WTC11 (cell line): ENCODE results near the gene NET1. TPM values are rescaled to one million over a fixed set of nuclear protein-coding genes. Genes with fewer than 3 reads are reported as not detected.

Experiments used
- ATAC-seq: fragments of 200-7000 bp; cut with Tn5 transposase; 2 replicates; pipeline ENCODE4 v1.10.0; 2021; ENCODE audit warnings: mild to moderate bottlenecking, moderate library complexity
- CTCF ChIA-PET: fragments of 300-600 bp; sonication (Branson Sonifier 250); formaldehyde crosslinking; loops from one replicate; lab custom pipeline; 2021; ENCODE audit warnings: antibody characterized with exemption; lab: Charles Lee
- POLR2A ChIA-PET: fragments of 350-600 bp; sonication (Branson Sonifier 250); formaldehyde crosslinking; loops from one replicate; lab custom pipeline; 2021; ENCODE audit warnings: antibody characterized with exemption; lab: Charles Lee
- DNase-seq: peaks from one replicate; pipeline ENCODE4 v3.0.0; 2021; ENCODE audit warnings: low spot score
- H3K27ac Mint-ChIP-seq: 2 replicates; pipeline ENCODE4 v1.8.0; 2021; ENCODE audit warnings: mixed read lengths
- H3K27me3 Mint-ChIP-seq: 2 replicates; pipeline ENCODE4 v1.8.0; 2021; ENCODE audit warnings: low read depth, mild to moderate bottlenecking, moderate library complexity, mixed read lengths
- H3K36me3 Mint-ChIP-seq: 2 replicates; pipeline ENCODE4 v1.8.0; 2021; ENCODE audit warnings: mixed read lengths
- H3K4me1 Mint-ChIP-seq: 2 replicates; pipeline ENCODE4 v1.8.0; 2022; ENCODE audit warnings: mixed read lengths
- H3K4me3 Mint-ChIP-seq: 2 replicates; pipeline ENCODE4 v1.8.0; 2021; ENCODE audit warnings: mild to moderate bottlenecking, moderate library complexity, mixed read lengths
- H3K9me3 Mint-ChIP-seq: 2 replicates; pipeline ENCODE4 v1.8.0; 2021; ENCODE audit warnings: mixed read lengths
- ELF4 ChIP-seq: sonication (generic); formaldehyde crosslinking; IDR thresholded peaks from 2 replicates; pipeline ENCODE4 v1.8.1; 2022; ENCODE audit warnings: low read depth, mild to moderate bottlenecking, moderate library complexity, missing genetic modification reagents
- HMGA2 ChIP-seq: fragments of 250-450 bp; sonication (Bioruptor Pico); IDR thresholded peaks from 2 replicates; pipeline ENCODE4 v1.4.0; 2021; ENCODE audit warnings: mild to moderate bottlenecking, moderate library complexity
- NFATC4 ChIP-seq: fragments of 250-450 bp; sonication (Bioruptor Pico); IDR thresholded peaks from 2 replicates; pipeline ENCODE4 v1.9.0; 2021; ENCODE audit warnings: mild to moderate bottlenecking
- NR2C2 ChIP-seq: sonication (generic); formaldehyde crosslinking; IDR thresholded peaks from 2 replicates; pipeline ENCODE4 v1.8.0; 2022; ENCODE audit warnings: mild to moderate bottlenecking, missing genetic modification reagents
- RORB ChIP-seq: fragments of 250-450 bp; sonication (Bioruptor Pico); IDR thresholded peaks from 2 replicates; pipeline ENCODE4 v1.9.0; 2021; ENCODE audit warnings: mild to moderate bottlenecking
- ZNF121 ChIP-seq: sonication (generic); formaldehyde crosslinking; IDR thresholded peaks from 2 replicates; pipeline ENCODE4 v1.8.0; 2023; ENCODE audit warnings: missing genetic modification reagents
- ZNF317 ChIP-seq: sonication (generic); formaldehyde crosslinking; IDR thresholded peaks from 2 replicates; pipeline ENCODE4 v1.8.1; 2023; ENCODE audit warnings: low read depth, mild to moderate bottlenecking, moderate library complexity, missing genetic modification reagents, borderline replicate concordance
- total RNA-seq: library from RNA; stranded (reverse); gene quantifications from 3 replicates; pipeline ENCODE4 v1.2.3, GENCODE V29; 2021
- TF ChIP-seq, protein P1 (sequence below): sonication (generic); formaldehyde crosslinking; conservative IDR thresholded peaks from 2 replicates; pipeline ENCODE4 v1.8.1; 2022; ENCODE audit warnings: mild to moderate bottlenecking, missing genetic modification reagents
- TF ChIP-seq, protein P2 (sequence below): sonication (generic); formaldehyde crosslinking; IDR thresholded peaks from 2 replicates; pipeline ENCODE4 v1.8.1; 2022; ENCODE audit warnings: mild to moderate bottlenecking, missing genetic modification reagents, moderate library complexity, borderline replicate concordance
- TF ChIP-seq, protein P3 (sequence below): sonication (generic); formaldehyde crosslinking; IDR thresholded peaks from 2 replicates; pipeline ENCODE4 v1.8.0; 2023; ENCODE audit warnings: missing genetic modification reagents
- TF ChIP-seq, protein P4 (sequence below): fragments of 250-450 bp; sonication (Bioruptor Pico); IDR thresholded peaks from 2 replicates; pipeline ENCODE4 v2.1.2; 2022; ENCODE audit warnings: mild to moderate bottlenecking, moderate library complexity
- TF ChIP-seq, protein P5 (sequence below): sonication (generic); formaldehyde crosslinking; IDR thresholded peaks from 2 replicates; pipeline ENCODE4 v1.8.0; 2022; ENCODE audit warnings: mild to moderate bottlenecking, missing genetic modification reagents
- TF ChIP-seq, protein P6 (sequence below): sonication (generic); formaldehyde crosslinking; conservative IDR thresholded peaks from 2 replicates; pipeline ENCODE4 v1.8.1; 2023; ENCODE audit warnings: mild to moderate bottlenecking, low read depth, missing genetic modification reagents, moderate library complexity
- TF ChIP-seq, protein P7 (sequence below): sonication (generic); formaldehyde crosslinking; IDR thresholded peaks from 2 replicates; pipeline ENCODE4 v1.8.0; 2022; ENCODE audit warnings: mild to moderate bottlenecking, missing genetic modification reagents
- TF ChIP-seq, protein P8 (sequence below): fragments of 250-450 bp; sonication (Bioruptor Pico); IDR thresholded peaks from 2 replicates; pipeline ENCODE4 v1.9.0; 2021; ENCODE audit warnings: mild to moderate bottlenecking

Gene NET1
- total RNA-seq, 1 experiment from 2014 or later: 85.4 TPM

DNA sequence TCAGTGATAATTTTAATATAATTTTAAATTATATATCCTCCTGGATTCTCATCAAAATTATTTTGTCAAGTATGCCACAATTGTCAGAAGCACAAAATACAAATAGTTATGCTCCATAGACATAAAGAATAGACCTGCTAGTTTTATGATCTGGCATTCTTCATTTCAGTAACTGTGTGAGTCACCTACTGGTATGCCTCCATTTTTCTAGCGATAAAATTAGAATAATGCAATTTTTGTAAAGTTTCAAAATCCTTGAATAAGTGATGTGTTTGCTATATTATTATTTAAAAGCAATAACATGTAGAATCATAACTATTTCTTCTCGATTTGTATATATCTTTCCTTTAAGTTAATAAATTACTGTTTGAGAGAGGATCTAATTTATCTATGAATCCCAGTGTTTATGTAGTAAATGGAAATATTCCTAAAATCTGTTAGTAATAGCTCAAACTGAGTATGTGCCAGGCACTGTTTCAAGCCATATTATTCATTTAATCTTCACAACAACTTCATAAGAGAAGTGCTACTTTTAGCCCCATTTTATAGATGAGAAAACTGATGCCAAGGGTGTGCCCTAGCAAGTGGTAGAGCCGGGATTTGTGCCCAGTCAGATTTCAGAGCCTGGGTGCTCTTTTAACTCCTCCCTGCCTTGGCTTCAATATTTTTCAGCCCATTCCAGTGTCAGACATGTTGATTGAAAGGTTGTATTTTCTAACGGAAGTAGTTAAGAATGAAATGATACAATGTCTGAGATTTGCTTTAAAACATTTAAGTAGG is 38.4 kb downstream of the NET1 start:
- ChIA-PET CTCF (no interaction called here), POLR2A (no interaction called here)
- Mint-ChIP-seq H3K36me3 (peaks cover 43% of the 10 kb centered on the region), H3K4me1 (peaks cover 36% of the 10 kb centered on the region), H3K4me3 (no peak overlapping the region), H3K9me3 (no peaks in the 10 kb centered on the region), H3K27ac (peak overlapping the region; percentile 53; the same call in 1 of the 2 replicates), H3K27me3 (no peaks in the 10 kb centered on the region)
- no peak for TF ChIP-seq NR2C2 (CRISPR knock-in tag)
- DNase-seq (no peak), ATAC-seq (no peak)

DNA sequence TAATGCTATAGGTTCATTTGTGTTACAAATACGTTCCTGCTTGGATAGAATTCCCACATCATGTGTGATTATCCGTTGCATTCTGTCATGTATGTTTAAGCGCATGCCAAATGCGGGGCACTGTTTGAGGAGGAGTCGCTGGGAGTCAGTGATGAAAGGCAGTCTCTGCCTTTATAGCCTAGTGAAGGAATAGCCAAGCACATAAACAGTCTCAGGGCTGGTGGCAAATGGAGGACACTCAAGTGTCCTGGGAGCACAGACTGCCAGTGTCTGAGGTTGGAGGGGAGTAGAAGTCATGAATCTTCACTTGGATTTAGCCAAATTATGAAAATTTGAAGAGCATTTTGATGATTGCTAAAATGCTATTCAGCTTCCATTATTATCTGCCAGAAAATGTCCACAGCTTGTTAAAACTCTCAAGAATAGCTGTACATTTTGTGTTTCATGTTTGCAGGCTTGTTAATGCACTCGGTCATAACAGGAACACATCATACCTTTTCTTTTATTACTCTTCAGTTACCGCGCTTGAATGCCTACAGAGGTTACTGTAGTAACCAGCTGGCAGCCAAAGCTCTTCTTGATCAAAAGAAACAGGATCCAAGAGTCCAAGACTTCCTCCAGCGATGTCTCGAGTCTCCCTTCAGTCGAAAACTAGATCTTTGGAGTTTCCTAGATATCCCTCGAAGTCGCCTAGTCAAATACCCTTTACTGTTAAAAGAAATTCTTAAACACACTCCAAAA is 41.6 kb downstream of the NET1 start:
- DNase-seq: no peak
- TF ChIP-seq, protein P1, sequence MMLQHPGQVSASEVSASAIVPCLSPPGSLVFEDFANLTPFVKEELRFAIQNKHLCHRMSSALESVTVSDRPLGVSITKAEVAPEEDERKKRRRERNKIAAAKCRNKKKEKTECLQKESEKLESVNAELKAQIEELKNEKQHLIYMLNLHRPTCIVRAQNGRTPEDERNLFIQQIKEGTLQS: no peak
- no peak for TF ChIP-seq HMGA2
- no peak for TF ChIP-seq NFATC4 (CRISPR knock-in tag)
- no peak for TF ChIP-seq RORB
- TF ChIP-seq, protein P2, sequence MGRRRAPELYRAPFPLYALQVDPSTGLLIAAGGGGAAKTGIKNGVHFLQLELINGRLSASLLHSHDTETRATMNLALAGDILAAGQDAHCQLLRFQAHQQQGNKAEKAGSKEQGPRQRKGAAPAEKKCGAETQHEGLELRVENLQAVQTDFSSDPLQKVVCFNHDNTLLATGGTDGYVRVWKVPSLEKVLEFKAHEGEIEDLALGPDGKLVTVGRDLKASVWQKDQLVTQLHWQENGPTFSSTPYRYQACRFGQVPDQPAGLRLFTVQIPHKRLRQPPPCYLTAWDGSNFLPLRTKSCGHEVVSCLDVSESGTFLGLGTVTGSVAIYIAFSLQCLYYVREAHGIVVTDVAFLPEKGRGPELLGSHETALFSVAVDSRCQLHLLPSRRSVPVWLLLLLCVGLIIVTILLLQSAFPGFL (CRISPR knock-in tag): no peak
- TF ChIP-seq, protein P3, sequence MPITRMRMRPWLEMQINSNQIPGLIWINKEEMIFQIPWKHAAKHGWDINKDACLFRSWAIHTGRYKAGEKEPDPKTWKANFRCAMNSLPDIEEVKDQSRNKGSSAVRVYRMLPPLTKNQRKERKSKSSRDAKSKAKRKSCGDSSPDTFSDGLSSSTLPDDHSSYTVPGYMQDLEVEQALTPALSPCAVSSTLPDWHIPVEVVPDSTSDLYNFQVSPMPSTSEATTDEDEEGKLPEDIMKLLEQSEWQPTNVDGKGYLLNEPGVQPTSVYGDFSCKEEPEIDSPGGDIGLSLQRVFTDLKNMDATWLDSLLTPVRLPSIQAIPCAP (CRISPR knock-in tag): no peak
- TF ChIP-seq, protein P4, sequence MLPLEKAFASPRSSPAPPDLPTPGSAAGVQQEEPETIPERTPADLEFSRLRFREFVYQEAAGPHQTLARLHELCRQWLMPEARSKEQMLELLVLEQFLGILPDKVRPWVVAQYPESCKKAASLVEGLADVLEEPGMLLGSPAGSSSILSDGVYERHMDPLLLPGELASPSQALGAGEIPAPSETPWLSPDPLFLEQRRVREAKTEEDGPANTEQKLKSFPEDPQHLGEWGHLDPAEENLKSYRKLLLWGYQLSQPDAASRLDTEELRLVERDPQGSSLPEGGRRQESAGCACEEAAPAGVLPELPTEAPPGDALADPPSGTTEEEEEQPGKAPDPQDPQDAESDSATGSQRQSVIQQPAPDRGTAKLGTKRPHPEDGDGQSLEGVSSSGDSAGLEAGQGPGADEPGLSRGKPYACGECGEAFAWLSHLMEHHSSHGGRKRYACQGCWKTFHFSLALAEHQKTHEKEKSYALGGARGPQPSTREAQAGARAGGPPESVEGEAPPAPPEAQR (CRISPR knock-in tag): no peak
- TF ChIP-seq, protein P5, sequence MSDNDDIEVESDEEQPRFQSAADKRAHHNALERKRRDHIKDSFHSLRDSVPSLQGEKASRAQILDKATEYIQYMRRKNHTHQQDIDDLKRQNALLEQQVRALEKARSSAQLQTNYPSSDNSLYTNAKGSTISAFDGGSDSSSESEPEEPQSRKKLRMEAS (CRISPR knock-in tag): no peak
- no peak for TF ChIP-seq ZNF121 (CRISPR knock-in tag)
- TF ChIP-seq, protein P6, sequence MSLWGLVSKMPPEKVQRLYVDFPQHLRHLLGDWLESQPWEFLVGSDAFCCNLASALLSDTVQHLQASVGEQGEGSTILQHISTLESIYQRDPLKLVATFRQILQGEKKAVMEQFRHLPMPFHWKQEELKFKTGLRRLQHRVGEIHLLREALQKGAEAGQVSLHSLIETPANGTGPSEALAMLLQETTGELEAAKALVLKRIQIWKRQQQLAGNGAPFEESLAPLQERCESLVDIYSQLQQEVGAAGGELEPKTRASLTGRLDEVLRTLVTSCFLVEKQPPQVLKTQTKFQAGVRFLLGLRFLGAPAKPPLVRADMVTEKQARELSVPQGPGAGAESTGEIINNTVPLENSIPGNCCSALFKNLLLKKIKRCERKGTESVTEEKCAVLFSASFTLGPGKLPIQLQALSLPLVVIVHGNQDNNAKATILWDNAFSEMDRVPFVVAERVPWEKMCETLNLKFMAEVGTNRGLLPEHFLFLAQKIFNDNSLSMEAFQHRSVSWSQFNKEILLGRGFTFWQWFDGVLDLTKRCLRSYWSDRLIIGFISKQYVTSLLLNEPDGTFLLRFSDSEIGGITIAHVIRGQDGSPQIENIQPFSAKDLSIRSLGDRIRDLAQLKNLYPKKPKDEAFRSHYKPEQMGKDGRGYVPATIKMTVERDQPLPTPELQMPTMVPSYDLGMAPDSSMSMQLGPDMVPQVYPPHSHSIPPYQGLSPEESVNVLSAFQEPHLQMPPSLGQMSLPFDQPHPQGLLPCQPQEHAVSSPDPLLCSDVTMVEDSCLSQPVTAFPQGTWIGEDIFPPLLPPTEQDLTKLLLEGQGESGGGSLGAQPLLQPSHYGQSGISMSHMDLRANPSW (CRISPR knock-in tag): no peak
- TF ChIP-seq, protein P7, sequence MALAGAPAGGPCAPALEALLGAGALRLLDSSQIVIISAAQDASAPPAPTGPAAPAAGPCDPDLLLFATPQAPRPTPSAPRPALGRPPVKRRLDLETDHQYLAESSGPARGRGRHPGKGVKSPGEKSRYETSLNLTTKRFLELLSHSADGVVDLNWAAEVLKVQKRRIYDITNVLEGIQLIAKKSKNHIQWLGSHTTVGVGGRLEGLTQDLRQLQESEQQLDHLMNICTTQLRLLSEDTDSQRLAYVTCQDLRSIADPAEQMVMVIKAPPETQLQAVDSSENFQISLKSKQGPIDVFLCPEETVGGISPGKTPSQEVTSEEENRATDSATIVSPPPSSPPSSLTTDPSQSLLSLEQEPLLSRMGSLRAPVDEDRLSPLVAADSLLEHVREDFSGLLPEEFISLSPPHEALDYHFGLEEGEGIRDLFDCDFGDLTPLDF (CRISPR knock-in tag): no peak
- no peak for TF ChIP-seq ZNF317 (CRISPR knock-in tag)
- no peak for TF ChIP-seq ELF4
- TF ChIP-seq, protein P8, sequence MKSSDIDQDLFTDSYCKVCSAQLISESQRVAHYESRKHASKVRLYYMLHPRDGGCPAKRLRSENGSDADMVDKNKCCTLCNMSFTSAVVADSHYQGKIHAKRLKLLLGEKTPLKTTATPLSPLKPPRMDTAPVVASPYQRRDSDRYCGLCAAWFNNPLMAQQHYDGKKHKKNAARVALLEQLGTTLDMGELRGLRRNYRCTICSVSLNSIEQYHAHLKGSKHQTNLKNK (CRISPR knock-in tag): no peak
- TF ChIP-seq NR2C2 (CRISPR knock-in tag): no peak
- ATAC-seq: no peak
- peaks cover 14% of the 10 kb centered on the region for H3K4me1 Mint-ChIP-seq
- H3K4me3 Mint-ChIP-seq: no peak overlapping the region
- H3K27me3 Mint-ChIP-seq: no peaks in the 10 kb centered on the region
- H3K36me3 Mint-ChIP-seq: peaks cover 70% of the 10 kb centered on the region
- H3K9me3 Mint-ChIP-seq: no peaks in the 10 kb centered on the region
- CTCF ChIA-PET: interaction anchor here (1.6 to 2.7 kb wide), 2 partner anchors 136 to 169 kb away, joined by 6 read pairs; no protein-coding TSS in a partner anchor
- POLR2A ChIA-PET: no interaction called here
- H3K27ac Mint-ChIP-seq: peak overlapping the region; percentile 34; the same call in 1 of the 2 replicates
